ENCODE measurements around the gene ZSWIM1.
A peak's percentile ranks its signal among the peaks of the same experiment; 100 is the strongest.
"Not testable (repeated sequence)": the region's sequence is repeated elsewhere in the genome, so short reads cannot be mapped to it uniquely, and the experiment has no call there.

Gene ZSWIM1

DNA sequence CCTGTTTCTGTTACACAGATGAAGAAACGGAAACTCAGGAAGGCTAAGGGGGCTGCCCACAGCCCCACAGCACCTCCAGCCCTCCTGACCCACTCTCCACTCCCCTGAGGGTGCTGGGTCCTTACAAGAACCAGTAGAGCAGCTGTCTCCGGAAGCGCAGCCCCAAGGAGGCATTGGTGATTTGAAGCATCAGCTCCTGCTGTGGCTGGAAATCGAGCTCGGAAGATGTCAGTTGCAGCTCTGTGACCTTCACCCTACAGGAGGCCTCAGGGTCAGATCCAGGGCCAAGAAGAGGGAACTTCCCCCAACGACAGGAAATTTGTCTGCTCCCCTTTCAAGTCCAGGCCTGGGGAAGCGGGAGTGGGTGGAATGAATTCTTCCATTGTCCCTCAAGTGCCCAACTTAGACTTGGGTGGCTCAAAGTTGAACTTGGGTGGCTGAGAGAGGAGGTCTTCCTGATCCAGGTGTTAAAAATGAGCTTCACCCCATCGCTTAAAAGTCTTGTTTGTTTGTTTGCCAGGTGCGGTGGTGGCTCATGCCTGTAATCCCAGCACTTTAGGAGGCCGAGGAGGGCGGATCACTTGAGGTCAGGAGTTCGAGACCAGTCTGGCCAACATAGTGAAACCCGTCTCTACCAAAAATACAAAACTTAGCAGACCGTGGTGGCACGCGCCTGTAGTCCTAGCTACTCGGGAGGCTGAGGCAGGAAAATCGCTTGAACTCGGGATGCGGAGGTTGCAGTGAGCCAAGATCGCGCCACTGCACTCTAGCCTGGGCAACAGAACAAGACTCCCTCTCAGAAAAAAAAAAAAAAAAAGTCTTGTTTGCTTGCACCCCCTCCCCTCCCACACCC is 29.0 kb downstream of the ZSWIM1 start:
- DNase-seq = no peak

DNA sequence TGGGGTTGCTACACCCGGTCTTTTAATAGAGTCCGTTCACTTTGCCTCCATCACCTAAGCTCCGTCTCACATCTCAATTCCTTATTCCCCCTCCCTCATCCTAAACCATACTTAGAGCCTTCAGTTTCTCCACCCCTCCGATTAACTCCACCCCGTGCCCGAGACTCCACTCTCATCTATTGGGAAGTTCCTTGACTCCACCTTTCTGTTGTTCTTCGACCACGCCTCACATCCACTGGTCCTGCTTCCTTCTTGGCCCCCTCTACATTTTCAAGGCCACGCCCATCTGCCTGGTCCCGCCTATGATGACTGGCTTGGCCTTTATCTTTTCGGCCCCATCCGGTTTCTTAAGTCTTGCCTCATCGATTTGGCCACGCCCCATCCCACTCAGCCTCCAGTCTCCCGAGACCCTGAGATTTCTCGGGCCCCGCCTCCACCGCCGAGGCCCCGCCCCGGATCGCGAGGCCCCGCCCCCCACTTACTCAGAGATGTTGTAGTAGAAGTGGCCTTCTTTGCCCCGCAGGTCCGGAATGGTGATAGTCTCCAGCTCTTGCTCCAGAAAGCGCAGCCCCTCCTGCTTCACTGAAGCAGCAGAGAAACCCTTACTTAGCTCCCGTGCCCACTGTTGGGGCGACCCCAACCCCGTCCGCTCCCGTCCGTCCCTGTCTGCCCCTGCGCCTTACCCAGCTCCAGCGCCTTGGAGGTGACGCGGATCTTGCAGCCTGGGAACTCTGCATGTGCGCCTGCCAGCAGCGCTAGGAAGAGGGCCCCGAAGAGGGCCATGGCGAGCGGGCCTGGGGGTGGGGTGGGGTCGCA is 29.9 kb downstream of the ZSWIM1 start:
- DNase-seq = peak; percentile 90

DNA sequence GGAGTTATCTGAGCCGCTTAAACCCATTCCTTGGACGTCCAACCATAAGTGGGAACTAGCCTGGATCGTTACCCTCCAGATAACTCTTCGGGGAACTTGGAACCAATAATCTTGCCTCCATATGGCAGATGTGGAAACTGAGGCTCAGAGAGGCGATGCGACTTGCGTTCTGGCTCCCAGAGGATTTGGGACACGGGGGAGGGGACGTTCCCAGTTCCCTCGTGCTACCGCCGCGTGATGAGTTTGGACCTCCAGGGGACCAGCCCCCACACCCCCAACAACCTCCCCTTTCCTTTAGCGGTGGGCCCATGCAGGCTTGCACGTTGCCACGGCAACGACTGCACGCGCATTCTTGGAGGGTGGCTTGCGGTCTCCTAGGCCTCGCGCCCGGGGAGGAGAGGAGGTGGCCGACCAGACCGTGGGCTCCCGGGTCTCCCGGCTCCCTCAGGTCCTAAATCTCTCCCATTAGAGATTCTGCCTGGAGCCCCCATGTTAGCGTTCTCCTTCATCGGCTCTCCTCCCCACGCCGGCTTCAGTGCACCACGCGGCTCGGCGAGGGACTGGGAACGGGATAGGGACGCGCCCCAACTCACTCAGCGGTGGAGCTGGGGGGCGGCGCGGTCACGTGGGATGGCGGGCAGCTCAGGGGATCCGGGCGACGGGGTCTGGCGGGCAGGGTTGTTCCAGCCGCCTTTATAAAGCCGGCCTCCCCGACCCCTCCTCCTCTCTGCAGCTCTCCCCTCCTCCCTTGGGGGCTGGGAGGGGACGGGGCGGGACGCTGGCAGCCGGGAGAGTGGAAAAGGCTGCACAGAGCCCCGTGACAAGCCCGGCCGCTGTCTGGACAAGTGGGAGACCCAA is 30.7 kb downstream of the ZSWIM1 start, which contains the start of gene PLTP:
TSS of gene PLTP (minus strand) at position 670 of the 858 bp plus-strand sequence. CDS start 703 bp downstream, outside the sequence.
- DNase-seq = peak; percentile 20

DNA sequence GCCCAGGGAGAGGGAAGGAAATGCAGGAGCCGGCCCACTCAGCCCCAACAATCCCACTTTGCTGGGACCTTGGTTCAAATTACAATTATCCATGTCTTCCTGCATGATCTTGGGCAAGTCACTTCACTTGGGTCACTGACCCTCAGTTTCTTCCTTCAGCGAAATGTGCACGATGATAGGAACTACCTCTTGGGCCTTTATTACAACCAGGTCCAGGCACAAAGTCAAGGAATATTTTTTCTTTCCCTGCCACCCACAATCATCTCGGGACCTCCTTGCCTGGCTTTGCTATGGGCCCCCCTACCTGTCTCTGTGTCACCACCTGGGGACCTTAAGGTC is 31.3 kb downstream of the ZSWIM1 start:
- DNase-seq = no peak

DNA sequence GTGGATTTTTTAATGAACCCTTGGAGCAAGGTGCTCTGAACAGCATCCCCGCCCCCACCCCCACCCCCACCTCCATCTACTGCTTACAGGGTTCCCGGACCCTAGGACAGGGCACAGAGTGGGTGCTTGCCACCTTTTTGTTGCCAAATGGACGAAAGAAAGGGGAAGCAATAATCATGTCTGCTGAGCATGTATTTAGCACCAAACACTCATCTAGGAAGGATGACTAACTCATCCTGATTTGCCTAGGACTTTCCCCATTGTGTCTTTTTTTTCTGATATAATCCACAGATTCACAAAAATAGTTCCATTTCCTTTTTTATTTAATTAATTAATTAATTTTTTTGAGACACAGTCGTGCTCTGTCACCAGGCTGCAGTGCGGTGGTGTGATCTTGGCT is 32.1 kb downstream of the ZSWIM1 start:
- DNase-seq = no peak

DNA sequence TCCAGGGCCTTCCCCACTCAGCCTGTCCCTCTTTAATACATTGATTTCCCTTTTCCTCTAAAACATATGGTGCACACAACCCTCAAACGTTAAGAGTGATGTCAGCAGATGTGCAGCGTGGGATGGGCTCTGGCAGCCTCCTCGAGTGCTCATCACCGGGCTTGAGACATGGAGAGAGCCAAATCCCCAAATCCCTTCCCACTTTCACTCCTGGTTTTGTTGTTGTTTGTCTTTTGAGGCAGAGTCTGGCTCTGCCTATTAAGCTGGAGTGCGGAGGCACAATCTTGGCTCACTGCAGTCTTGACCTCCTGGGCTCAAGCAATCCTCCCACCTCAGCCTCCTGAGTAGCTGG is 36.7 kb downstream of the ZSWIM1 start:
- no peak for DNase-seq

DNA sequence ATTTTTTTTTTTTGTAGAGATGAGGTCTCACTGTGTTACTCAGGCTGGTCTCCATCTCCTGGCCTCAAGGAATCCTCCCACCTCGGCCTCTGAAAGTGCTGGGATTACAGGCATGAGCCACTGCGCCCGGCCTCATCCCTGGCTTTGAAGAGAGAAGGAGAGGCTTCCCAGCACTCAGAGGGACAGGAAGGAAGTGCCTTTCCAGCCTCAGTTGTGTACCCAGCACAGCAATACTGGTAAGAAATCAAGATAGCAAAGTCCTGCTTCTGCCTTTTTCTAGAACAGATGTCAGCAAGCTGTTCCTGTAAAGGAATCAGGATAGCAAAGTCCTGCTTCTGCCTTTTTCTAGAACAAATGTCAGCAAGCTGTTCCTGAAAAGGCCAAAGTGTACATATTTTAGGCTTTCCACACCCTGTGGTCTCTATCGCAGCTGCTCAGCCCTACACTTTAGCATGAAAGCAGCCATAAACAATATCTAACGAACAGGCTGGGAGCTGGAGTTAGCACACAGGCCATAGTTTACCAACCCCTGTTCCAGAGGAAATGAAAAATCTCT is 37.2 kb downstream of the ZSWIM1 start:
- no peak for DNase-seq

DNA sequence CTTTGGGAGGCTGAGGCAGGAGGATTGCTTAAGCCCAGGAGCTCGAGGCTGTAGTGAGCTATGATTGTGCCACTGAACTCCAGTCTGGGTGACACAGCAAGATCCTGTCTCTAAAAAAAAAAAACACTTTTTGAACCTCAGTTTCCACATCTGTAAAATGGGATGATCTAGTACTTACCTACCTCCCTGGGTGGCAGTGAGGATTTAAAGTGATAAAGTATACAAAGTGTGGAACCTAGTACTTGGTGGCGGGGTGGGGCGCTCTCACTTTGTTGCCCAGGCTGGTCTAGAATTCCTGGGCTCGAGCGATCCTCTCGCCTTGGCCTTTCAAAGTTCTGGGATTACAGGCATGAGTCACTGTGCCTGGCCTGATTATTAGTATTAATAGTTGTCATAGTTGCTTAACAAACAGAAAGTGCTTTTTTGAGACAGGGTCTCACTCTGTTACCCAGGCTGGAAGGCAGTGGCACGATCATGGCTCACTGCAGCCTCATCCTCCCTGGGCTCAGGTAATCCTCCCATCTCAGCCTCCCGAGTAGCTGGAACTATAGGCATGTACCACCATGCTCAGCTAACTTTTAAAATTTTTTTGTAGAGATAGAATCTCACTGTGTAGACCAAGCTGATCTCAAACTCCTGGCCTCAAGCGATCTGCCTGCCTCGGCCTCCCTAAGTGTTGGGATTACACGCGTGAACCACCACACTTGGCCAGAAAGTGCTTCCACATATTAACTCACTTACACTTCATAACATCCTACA is 37.9 kb downstream of the ZSWIM1 start:
- no peak for DNase-seq

DNA sequence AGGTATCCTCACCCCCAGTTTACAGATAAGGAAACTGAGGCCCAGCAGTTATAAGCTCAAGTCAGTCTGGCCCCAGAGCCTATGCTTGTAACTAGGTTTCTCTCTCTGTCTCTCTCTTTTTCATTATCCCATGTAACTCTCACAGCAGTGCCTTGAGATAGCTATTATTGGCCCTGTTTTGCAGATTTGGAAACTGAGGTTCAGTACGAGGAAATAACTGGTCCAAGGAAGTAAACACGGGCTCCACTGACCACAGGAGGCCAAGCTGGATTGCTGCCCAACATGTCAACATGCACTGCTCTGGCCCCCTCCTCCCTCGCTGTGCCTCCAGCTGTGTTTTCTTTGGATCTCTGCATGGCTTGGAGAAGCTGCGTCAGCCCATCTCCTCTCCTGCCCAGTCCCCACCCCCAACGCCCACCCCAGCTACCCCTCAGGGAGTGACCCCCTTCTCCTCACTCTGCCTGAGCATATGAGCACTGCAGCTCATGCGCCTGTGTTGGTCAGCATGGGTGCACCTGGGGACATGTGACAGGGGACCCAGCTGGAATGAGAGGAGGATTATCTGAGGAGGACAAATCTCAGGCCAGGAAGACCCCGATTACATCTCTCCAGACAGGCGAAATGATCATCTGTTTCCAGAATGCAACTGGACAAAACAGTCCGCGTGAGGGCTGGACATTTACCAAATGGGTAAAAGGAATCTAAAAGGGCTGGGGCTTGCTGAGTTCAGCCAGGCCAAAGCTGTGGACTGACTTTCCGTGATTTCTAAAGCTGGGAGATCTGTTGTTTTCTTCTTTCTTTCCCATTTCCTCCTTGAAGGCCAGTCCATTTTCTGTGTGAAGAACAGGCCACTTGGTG is 38.7 kb downstream of the ZSWIM1 start:
- no peak for DNase-seq

DNA sequence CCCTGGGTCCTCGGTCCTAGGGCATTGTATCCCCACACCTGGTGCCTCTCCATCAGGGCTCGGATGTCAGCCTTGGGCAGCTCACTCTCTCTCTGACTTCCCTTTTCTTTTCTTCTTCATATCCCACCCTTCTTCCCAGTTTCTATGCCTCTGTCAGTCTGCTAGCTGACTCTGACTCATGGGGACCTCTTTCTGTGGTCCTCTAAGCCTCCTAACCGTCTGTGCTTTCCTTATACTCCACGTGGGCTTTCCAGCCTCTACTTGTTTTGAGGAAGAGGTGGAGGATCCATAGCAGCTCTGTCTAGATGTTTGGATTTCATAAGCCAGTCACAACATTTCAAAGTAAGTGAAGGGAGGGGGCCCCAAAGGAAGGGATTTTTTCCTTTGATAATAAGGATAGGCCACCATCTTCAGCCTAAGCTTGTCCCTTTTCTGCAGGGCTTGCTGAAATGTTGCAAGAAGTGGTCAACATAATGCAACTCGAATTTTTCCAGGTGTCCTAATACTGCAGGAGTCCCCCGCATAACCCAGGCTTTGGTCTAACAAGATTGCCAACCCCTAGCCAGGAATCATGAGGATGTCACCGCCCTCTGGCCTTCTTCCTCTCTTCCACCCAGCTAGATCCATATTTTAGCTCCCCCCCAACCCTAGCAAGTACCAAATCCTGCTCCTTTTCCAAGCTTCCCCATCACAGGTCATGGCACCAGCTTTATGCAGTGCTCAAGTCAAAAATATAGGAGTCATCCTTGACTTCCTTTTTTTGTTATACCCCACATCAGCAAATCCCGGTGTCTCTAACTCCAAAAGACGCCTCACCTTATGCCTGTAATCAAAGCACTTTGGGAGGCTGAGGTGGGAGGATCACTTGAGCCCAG is 39.7 kb downstream of the ZSWIM1 start:
- no peak for DNase-seq

DNA sequence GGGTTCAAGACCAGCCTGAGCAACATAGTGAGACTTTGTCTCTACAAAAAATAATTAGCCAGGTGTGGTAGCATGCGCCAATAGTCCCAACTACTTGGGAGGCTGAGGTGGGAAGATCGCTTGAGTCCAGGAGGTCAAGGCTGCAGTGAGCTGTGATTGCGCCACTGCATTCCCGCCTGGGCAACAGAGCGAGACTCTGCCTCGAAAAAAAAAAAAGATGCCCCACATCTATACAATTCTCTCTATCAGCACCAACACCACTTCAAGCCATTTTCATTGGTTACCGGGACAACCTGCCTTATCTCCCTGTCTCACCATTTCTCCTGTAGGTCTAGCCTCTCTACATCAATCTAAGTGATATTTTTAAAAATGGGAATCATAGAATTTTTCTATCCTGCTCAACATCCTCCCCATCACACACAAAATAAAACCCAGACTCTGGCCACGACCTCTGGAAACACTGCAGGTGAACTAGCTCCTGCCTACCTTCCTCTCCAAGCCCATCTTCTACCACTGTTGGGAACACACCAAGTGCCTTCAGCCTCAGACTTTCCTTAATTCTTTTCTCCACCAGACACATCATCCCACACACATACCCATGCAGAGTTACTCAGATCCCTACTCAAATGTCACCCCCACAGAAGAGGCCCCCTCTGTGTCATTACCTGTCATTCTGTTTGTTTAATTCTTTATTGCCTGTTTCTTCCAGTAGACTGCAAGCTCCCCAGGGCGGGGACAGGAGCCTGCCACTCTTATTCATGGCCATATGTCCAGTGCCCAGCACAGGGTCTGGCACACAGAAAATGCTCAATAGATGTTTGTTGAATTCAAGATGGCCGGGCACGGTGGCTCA is 40.5 kb downstream of the ZSWIM1 start:
- DNase-seq = no peak

DNA sequence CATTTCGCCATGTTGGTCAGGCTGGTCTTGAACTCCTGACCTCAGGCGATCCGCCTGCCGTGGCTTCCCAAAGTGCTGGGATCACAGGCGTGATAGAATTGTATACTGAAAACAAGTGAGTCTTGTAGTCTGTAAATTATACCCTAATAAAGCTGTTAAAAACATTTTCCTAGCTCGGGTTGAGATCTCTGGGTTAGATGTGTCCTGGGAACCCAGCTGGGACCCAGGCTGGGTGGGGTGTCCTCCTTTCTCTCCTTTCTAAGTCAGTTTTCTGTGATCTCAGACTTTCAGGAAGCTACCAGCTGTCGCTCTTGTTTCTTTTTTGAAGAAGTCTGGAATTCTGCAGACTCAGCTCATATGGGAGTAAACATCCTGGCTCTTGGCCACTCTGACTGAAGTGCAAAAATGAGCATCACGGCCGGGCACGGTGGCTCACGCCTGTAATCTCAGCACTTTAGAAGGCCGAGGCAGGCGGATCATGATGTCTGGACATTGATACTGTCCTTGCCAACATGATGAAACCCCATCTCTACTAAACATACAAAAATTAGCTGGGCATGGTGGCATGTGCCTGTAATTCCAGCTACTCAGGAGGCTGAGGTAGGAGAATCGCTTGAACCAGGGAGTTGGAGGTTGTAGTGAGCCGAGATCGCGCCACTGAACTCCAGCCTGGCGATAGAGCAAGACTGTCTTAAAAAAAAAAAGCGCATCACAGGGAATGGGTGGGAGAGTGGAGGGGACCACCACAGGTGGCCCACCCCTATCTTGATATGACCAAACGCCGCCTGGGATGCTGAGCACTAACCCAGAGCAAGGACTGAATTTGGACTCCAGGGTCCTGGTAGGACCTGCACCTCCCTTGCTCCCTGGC is 43.6 kb downstream of the ZSWIM1 start:
- DNase-seq = no peak

DNA sequence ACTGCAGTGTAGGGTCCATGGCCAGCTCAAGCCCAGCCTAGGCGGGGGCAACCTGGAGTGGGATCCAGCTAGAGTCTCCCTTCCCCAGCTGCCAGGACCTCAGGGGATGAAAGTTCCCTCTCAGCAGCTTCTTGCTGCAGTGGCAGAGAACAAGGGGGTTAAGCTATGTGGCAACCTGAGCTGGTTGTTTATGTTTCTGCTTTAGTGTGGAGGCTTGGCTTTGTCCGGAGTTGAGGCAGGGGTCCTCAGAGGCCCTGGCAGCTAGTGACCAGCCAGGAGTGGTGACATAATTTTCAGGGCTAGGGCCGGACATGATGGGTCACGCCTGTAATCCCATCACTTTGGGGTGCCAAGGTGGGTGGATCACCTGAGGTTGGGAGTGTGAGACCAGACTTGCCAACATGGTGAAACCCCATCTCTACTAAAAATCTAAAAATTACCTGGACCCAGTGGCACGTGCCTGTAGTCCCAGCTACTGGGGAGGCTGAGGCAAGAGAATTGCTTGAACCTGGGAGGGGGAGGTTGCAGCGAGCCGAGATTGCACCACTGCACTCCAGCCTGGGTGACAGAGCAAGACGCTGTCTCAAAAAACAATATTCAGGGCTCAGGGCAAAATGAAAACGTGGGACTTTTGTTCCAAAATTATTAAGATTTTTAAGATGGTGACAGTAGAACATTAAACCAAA is 44.9 kb downstream of the ZSWIM1 start:
- no peak for DNase-seq

DNA sequence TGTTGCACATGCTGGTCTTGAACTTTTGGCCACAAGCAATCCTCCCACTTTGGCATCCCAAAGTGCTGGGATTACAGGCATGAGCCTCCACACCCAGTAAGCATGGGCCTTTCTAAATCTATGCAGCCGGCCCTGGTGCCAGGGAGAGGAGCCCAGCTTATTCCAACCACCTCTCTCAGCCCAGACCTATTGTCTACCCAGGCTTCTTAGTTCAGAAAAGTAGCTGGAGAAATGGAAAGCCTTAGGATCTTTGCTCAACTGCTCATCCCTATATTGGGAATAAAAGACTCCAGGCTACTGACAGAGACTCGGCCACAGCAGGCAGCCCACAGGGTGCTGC is 45.7 kb downstream of the ZSWIM1 start:
- no peak for DNase-seq

DNA sequence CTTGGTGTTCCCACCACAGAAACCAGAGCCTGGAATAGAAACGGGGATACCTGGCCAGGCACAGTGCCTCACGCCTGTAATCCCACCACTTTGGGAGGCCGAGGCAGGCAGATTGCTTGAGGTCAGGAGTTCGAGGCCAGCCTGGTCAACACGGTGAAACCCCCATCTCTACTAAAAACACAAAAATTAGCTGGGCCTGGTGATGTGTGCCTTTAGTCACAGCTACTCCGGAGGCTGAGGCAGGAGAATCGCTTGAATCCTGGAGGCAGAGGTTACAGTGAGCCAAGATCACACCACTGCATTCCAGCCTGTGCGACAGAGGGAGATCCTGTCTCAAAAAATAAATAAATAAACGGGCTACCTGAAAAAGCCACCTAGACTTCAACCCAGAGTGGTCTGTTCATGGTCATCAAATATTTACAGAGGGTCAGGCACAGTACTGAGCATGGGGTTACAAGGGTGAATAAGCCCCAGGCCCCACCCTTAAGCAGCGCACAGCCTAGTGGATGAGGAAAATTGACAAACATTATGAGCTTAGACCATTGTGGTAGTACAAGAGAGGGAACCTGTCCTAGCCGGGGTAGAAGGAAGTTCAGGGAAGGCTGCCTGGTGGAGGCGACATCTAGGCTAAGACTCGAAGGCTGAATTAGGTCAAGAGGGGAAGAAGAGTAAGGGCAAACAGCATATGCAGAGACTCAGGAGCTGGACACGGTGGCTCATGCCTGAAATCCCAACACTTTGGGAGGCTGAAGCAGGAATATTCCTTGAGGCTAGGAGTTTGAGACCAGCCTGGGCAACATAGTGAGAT is 46.2 kb downstream of the ZSWIM1 start:
- DNase-seq = no peak

DNA sequence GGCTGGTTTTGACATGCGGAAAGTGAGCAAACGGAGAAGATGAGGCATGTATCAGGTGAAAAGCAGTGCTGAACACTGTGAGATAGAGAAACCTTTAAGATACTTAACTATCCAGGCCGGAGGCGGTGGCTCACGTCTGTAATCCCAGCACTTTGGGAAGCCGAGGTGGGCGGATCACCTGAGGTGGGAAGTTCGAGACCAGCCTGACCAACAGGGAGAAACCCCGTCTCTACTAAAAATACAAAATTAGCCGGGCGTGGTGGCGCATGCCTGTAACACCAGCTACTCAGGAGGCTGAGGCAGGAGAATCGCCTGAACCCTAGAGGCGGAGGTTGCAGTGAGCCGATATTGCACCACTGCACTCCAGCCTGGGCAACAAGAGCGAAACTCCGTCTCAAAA is 50.7 kb downstream of the ZSWIM1 start:
- DNase-seq = not testable (repeated sequence)

Data from stimulated activated naive CD4-positive, alpha-beta T cell treated with Interleukin-2 at 50 U/mL for 16 hours (primary cell).